Measurements from ENCODE around the gene FBXW8. TPM values are rescaled to one million over a fixed set of nuclear protein-coding genes. Genes with fewer than 3 reads are reported as not detected.

Gene FBXW8
- total RNA-seq, 1 experiment from 2014 or later: 15.3 TPM

DNA sequence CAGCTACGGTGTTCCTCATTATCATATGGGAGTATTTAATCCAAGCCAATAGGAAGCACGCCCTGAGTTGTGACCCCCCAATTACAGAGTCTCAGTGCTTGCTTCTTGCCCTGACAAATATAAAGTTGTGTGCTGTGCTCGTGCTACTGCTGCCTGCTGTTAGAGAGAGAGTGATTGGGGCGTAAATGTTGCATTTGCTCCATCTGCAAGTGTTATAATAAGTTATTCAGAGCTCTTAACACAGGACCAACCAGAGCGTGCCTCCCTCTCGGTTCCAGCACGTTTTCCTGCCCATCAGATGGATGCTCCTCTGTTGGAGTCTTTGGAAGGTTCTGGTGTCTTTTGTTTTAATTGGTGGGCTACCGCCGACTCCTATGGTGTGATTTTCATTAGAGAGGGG is 107.1 kb downstream of the FBXW8 start:
- Histone ChIP-seq H3K79me2 (ENCODE audit: insufficient read depth, low read length) (no peaks in the 10 kb centered on the region), H3K4ac (ENCODE audit: low read depth, low read length) (no peak overlapping the region), H4K20me1 (ENCODE audit: control insufficient read depth, insufficient read depth, insufficient read length) (no peaks in the 10 kb centered on the region), H2BK5ac (ENCODE audit: insufficient read length, low read length) (no peak overlapping the region), H3K23me2 (ENCODE audit: insufficient read length, low read depth, low read length, poor library complexity, severe bottlenecking) (no peaks in the 10 kb centered on the region), H4K91ac (ENCODE audit: insufficient read length, low read depth, low read length) (no peak overlapping the region), H2AFZ (ENCODE audit: low read length) (no peak overlapping the region), H3K79me1 (ENCODE audit: insufficient read depth, low read depth, low read length, poor library complexity, severe bottlenecking) (no peaks in the 10 kb centered on the region), H3K27ac (ENCODE audit: insufficient read length, low read depth, low read length) (no peak overlapping the region), H2AK5ac (ENCODE audit: insufficient read length, low read length) (no peak overlapping the region), H2BK120ac (ENCODE audit: low read depth, low read length, poor library complexity, severe bottlenecking) (no peak overlapping the region), H3K4me1 (ENCODE audit: insufficient read depth, low read length) (no peaks in the 10 kb centered on the region), H3T11ph (ENCODE audit: low read length) (no peak overlapping the region), H4K5ac (ENCODE audit: insufficient read length, low read depth, low read length) (no peak overlapping the region), H3K56ac (ENCODE audit: insufficient read length, low read depth, low read length) (no peak overlapping the region), H3K27me3 (ENCODE audit: insufficient read depth, low read length) (no peaks in the 10 kb centered on the region), H3K9me3 (ENCODE audit: control insufficient read depth, low read depth, low read length) (no peaks in the 10 kb centered on the region), H3K4me2 (ENCODE audit: insufficient read depth, insufficient read length, low read length) (no peak overlapping the region), H3K23ac (ENCODE audit: insufficient read length, low read depth, low read length) (no peak overlapping the region), H2BK15ac (ENCODE audit: low read depth, low read length) (no peak overlapping the region), H2BK20ac (ENCODE audit: low read depth, low read length, poor library complexity, severe bottlenecking) (no peak overlapping the region), H3K9ac (ENCODE audit: extremely low read depth, insufficient read length, low read length) (no peak overlapping the region), H2BK12ac (ENCODE audit: insufficient read length, low read depth, low read length) (no peak overlapping the region), H4K8ac (replicated peaks; ENCODE audit: insufficient read length, low read depth, low read length) (no peak overlapping the region), H3K14ac (ENCODE audit: insufficient read depth, low read length) (no peak overlapping the region), H3K18ac (ENCODE audit: insufficient read length, low read depth, low read length) (no peak overlapping the region)
- DNase-seq: no peak
- Mint-ChIP-seq H3K4me1 (peaks cover 0 to 10% of the 10 kb centered on the region in 2 experiments; a peak in 2 of 4 replicates), H3K4me3 (no peak overlapping the region), H3K27me3 (ENCODE audit: low read depth) (no peaks in the 10 kb centered on the region), H3K36me3 (ENCODE audit: insufficient read depth in 1 of 3, low read depth in 3 of 3) (peaks cover 25 to 40% (median 34%) of the 10 kb centered on the region in 3 experiments), H3K27ac (peak overlapping the region in 2 of 3 experiments; percentile 26 to 41; a peak in 3 of 7 replicates), H3K9me3 (peaks cover 8 to 11% of the 10 kb centered on the region in 2 experiments)
- TF ChIP-seq, protein P1, sequence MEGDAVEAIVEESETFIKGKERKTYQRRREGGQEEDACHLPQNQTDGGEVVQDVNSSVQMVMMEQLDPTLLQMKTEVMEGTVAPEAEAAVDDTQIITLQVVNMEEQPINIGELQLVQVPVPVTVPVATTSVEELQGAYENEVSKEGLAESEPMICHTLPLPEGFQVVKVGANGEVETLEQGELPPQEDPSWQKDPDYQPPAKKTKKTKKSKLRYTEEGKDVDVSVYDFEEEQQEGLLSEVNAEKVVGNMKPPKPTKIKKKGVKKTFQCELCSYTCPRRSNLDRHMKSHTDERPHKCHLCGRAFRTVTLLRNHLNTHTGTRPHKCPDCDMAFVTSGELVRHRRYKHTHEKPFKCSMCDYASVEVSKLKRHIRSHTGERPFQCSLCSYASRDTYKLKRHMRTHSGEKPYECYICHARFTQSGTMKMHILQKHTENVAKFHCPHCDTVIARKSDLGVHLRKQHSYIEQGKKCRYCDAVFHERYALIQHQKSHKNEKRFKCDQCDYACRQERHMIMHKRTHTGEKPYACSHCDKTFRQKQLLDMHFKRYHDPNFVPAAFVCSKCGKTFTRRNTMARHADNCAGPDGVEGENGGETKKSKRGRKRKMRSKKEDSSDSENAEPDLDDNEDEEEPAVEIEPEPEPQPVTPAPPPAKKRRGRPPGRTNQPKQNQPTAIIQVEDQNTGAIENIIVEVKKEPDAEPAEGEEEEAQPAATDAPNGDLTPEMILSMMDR (conservative IDR thresholded peaks at IDR 0.05): no peak
- WGBS (ENCODE audit: extremely low coverage, insufficient read length, low lambda C conversion rate): no CpG with 5 or more reads among the region's 9 CpGs
